AG04449 (cell line): ENCODE measurements around the gene MARCHF3.
"Not testable (repeated sequence)": the region's sequence is repeated elsewhere in the genome, so short reads cannot be mapped to it uniquely, and the experiment has no call there.

Experiments
- CTCF ChIA-PET: fragments of 350-600 bp; formaldehyde crosslinking; extraction: SDS; loops from one replicate; lab custom pipeline; 2021; ENCODE audit warnings: antibody characterized with exemption; lab: Yijun Ruan, JAX
- POLR2A ChIA-PET: fragments of 400-600, 350-600 bp; formaldehyde crosslinking; extraction: SDS; loops from one replicate; lab custom pipeline; 2020; ENCODE audit warnings: antibody characterized with exemption, inconsistent platforms; lab: Yijun Ruan, JAX
- DNase-seq: peaks from one replicate; pipeline ENCODE4 v3.0.0-alpha.2; 2010; ENCODE audit warnings: low read depth, low spot score
- H3K4me3 ChIP-seq: 2 replicates; pipeline ENCODE4 v1.5.1; 2011; ENCODE audit warnings: low read depth, mild to moderate bottlenecking, control low read depth, low read length
- TF ChIP-seq, protein P1 (sequence below): IDR thresholded peaks from one replicate; pipeline ENCODE4 v1.5.1; 2011; ENCODE audit warnings: mild to moderate bottlenecking, moderate library complexity, low read length, control low read depth, inconsistent platforms; ENCODE audit not compliant: insufficient read depth; ENCODE audit errors: missing control alignments

Gene MARCHF3

GRCh38 chr5:126839407-126839806 lies 191.0 kb downstream of the MARCHF3 start:
- DNase-seq, H3K4me3 ChIP-seq, CTCF ChIA-PET, POLR2A ChIA-PET: not testable (repeated sequence)

- CTCF ChIA-PET: interaction anchor here (0.6 to 3.8 kb wide), 33 partner anchors 8 to 658 kb away, joined by 3 to 57 read pairs (median 4); partner anchors contain the start of gene MARCHF3
- H3K4me3 ChIP-seq: no peak overlapping the region
- POLR2A ChIA-PET: no interaction called here
- TF ChIP-seq, protein P1, sequence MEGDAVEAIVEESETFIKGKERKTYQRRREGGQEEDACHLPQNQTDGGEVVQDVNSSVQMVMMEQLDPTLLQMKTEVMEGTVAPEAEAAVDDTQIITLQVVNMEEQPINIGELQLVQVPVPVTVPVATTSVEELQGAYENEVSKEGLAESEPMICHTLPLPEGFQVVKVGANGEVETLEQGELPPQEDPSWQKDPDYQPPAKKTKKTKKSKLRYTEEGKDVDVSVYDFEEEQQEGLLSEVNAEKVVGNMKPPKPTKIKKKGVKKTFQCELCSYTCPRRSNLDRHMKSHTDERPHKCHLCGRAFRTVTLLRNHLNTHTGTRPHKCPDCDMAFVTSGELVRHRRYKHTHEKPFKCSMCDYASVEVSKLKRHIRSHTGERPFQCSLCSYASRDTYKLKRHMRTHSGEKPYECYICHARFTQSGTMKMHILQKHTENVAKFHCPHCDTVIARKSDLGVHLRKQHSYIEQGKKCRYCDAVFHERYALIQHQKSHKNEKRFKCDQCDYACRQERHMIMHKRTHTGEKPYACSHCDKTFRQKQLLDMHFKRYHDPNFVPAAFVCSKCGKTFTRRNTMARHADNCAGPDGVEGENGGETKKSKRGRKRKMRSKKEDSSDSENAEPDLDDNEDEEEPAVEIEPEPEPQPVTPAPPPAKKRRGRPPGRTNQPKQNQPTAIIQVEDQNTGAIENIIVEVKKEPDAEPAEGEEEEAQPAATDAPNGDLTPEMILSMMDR: peak; percentile 39
- DNase-seq: no peak
Measured at GRCh38 chr5:126837906-126838539, 192.3 kb downstream of the MARCHF3 start.

DNA sequence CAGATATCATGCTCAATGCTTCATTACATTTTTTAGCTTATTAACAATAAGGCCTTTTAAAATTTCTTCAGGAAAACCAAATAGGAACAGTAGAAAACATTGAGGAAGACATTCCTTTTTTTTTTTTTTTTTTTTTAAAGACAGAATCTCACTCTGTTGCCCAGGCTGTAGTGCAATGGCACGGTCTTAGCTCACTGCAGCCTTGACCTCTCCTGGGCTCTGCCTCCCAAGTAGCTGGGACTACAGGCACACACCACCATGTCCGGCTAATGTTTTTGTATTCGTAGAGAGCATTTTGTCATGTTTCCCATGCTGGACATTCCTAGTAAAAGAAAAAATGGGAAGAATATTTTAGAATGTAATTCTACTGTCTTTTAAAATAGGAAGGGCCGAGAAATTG lies 193.1 kb downstream of the MARCHF3 start:
- H3K4me3 ChIP-seq: no peak overlapping the region
- ChIA-PET POLR2A (no interaction called here), CTCF (interaction anchor here (0.7 to 3.8 kb wide), 28 partner anchors 8 to 659 kb away, joined by 3 to 57 read pairs (median 4); partner anchors contain the start of gene MARCHF3)
- no peak for DNase-seq
- TF ChIP-seq, protein P1: no peak

GRCh38 chr5:126836778-126837177 lies 193.6 kb downstream of the MARCHF3 start:
- no peak overlapping the region for H3K4me3 ChIP-seq
- CTCF ChIA-PET: interaction anchor here (0.7 to 3.8 kb wide), 15 partner anchors 9 to 660 kb away, joined by 3 to 57 read pairs (median 6); partner anchors contain the start of gene MARCHF3
- no peak for DNase-seq
- POLR2A ChIA-PET: no interaction called here
- TF ChIP-seq, protein P1: no peak

GRCh38 chr5:126831156-126831555 lies 199.2 kb downstream of the MARCHF3 start:
- POLR2A ChIA-PET: no interaction called here
- TF ChIP-seq, protein P1: no peak
- H3K4me3 ChIP-seq: no peak overlapping the region
- CTCF ChIA-PET: interaction anchor here (1.0 to 1.2 kb wide), 3 partner anchors 14 to 484 kb away, joined by 3 to 5 read pairs (median 4); no protein-coding TSS in a partner anchor
- DNase-seq: no peak

GRCh38 chr5:126830061-126830460 lies 200.3 kb downstream of the MARCHF3 start:
- CTCF ChIA-PET: interaction anchor here (0.9 to 1.6 kb wide), 3 partner anchors 8 to 485 kb away, joined by 3 to 6 read pairs (median 4); no protein-coding TSS in a partner anchor
- TF ChIP-seq, protein P1: no peak
- DNase-seq: no peak
- H3K4me3 ChIP-seq: no peak overlapping the region
- POLR2A ChIA-PET: no interaction called here
